Measurements from ENCODE around the gene ZPR1. TPM values are rescaled to one million over a fixed set of nuclear protein-coding genes. Genes with fewer than 3 reads are reported as not detected.

The ZPR1 gene
- total RNA-seq, 1 experiment from 2014 or later, result 105 TPM

DNA sequence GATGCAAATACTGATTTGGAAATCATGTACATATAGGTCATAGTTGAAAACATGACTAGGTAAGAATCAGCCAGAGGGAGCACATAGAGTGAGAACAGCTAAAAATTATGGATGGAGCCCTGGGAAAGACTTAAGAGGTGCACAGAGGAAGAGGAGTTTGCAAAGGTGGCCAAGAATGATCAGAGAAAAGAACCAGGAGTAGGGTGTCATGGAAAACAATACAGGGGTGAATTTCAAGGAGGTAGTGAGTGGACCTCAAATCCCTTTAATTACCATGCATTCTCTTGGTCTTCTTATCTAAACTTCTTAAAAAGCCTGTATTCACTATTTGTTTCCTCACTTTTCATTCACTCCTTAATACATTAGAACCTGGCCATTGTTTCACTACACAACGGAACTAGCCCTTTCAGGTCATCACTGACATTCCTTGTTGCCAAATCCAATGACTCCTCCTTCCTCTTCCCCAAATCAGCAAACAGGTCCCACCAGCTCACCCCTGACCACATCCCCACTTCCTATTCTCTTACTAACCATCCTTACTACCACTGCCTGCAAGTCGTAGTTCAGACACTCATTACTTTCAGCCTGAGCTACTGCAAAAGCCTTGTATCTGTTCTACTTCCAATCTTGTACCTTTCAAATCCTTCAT is 37.6 kb downstream of the ZPR1 start:
- H3K4me3 Mint-ChIP-seq (ENCODE audit: unreplicated experiment), result no peak overlapping the region
- BruUV-seq (replicated peaks), result no TSS peak

DNA sequence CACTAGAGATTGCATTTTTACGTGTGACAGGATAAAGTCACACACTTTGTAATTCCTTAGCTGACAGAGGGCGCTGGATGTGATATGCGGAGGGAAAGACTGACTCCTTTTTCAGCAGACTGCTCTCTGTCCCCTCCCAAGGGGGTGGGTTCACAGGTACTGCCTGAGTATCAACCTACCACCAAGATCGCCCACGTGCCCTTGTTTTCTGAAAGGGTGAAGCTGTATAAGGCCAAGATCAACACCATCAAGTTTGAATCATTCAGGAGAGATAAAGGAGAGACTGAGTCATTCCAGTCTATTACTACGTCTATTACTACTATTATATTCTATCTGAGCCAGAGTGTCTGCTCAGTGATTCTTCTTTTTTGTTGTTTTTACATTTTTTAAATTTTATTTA is 45.7 kb downstream of the ZPR1 start:
- Mint-ChIP-seq H3K4me3 (ENCODE audit: unreplicated experiment) (no peak overlapping the region), H3K27me3 (ENCODE audit: insufficient read depth, unreplicated experiment) (no peaks in the 10 kb centered on the region), H3K36me3 (ENCODE audit: insufficient read depth, unreplicated experiment) (peaks cover 6% of the 10 kb centered on the region), H3K4me1 (ENCODE audit: insufficient read depth, unreplicated experiment) (no peaks in the 10 kb centered on the region), H3K27ac (ENCODE audit: low read depth, unreplicated experiment) (no peak overlapping the region), H3K9me3 (ENCODE audit: unreplicated experiment) (no peaks in the 10 kb centered on the region)
- TF ChIP-seq, protein P1, sequence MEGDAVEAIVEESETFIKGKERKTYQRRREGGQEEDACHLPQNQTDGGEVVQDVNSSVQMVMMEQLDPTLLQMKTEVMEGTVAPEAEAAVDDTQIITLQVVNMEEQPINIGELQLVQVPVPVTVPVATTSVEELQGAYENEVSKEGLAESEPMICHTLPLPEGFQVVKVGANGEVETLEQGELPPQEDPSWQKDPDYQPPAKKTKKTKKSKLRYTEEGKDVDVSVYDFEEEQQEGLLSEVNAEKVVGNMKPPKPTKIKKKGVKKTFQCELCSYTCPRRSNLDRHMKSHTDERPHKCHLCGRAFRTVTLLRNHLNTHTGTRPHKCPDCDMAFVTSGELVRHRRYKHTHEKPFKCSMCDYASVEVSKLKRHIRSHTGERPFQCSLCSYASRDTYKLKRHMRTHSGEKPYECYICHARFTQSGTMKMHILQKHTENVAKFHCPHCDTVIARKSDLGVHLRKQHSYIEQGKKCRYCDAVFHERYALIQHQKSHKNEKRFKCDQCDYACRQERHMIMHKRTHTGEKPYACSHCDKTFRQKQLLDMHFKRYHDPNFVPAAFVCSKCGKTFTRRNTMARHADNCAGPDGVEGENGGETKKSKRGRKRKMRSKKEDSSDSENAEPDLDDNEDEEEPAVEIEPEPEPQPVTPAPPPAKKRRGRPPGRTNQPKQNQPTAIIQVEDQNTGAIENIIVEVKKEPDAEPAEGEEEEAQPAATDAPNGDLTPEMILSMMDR (IDR thresholded peaks at IDR 0.05; ENCODE audit: unreplicated experiment), result no peak
- CTCF ChIA-PET, result interaction anchor here (0.7 to 4.5 kb wide), 11 partner anchors 10 to 1222 kb away, joined by 3 to 34 read pairs (median 7); partner anchors contain the start of gene APOA1
- no peak for DNase-seq (ENCODE audit: unreplicated experiment)
- BruUV-seq (replicated peaks), result no TSS peak
- POLR2A ChIA-PET, result interaction anchor here (0.6 to 1.7 kb wide), 4 partner anchors 20 to 1217 kb away, joined by 3 to 4 read pairs (median 3); no protein-coding TSS in a partner anchor
- intact Hi-C loops (cut with micrococcal nuclease), result no loop called here

More for the DNA sequence above, 37.6 kb downstream of the ZPR1 start:
- no peaks in the 10 kb centered on the region for H3K9me3 Mint-ChIP-seq (ENCODE audit: unreplicated experiment)
- intact Hi-C loops (cut with micrococcal nuclease), result no loop called here
- TF ChIP-seq, protein P1 (IDR thresholded peaks at IDR 0.05; ENCODE audit: unreplicated experiment), result no peak
- no peak overlapping the region for H3K27ac Mint-ChIP-seq (ENCODE audit: low read depth, unreplicated experiment)
- POLR2A ChIA-PET, result interaction anchor here (0.6 to 1.1 kb wide), 3 partner anchors 7 to 49 kb away, joined by 3 read pairs; no protein-coding TSS in a partner anchor
- no peaks in the 10 kb centered on the region for H3K4me1 Mint-ChIP-seq (ENCODE audit: insufficient read depth, unreplicated experiment)
- CTCF ChIA-PET, result interaction anchor here (1.1 to 3.8 kb wide), 5 partner anchors 8 to 86 kb away, joined by 3 to 33 read pairs (median 3); no protein-coding TSS in a partner anchor
- H3K27me3 Mint-ChIP-seq (ENCODE audit: insufficient read depth, unreplicated experiment), result no peaks in the 10 kb centered on the region
- peaks cover 40% of the 10 kb centered on the region for H3K36me3 Mint-ChIP-seq (ENCODE audit: insufficient read depth, unreplicated experiment)
- DNase-seq (ENCODE audit: unreplicated experiment), result no peak

DNA sequence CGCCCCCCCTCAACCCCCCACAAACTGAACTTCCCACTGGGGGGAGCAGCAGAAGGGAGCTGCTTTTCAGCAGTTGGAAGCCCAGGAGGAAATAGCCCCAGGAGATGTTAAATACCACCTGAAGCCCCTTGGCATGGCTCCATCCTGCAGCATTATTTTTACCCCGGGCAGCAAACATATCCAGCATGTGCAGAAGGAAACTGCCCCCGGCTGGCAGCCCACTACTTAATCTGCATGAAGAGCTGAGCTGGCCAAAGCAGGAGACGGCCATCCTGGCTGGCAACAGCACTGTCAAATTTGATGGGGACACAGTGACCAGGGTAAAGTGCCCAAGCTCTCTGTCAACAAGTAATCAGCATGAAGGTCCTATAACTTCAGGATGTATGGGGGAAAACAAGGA is 47.1 kb downstream of the ZPR1 start:
- TF ChIP-seq, protein P1 (IDR thresholded peaks at IDR 0.05; ENCODE audit: unreplicated experiment), result no peak
- H3K27ac Mint-ChIP-seq (ENCODE audit: low read depth, unreplicated experiment), result no peak overlapping the region
- no peaks in the 10 kb centered on the region for H3K27me3 Mint-ChIP-seq (ENCODE audit: insufficient read depth, unreplicated experiment)
- H3K36me3 Mint-ChIP-seq (ENCODE audit: insufficient read depth, unreplicated experiment), result peaks cover 6% of the 10 kb centered on the region
- no TSS peak for BruUV-seq (replicated peaks)
- no peak overlapping the region for H3K4me3 Mint-ChIP-seq (ENCODE audit: unreplicated experiment)
- CTCF ChIA-PET, result interaction anchor here (0.6 to 4.5 kb wide), 5 partner anchors 11 to 630 kb away, joined by 3 to 33 read pairs (median 3); no protein-coding TSS in a partner anchor
- no peak for DNase-seq (ENCODE audit: unreplicated experiment)
- H3K9me3 Mint-ChIP-seq (ENCODE audit: unreplicated experiment), result no peaks in the 10 kb centered on the region
- no peaks in the 10 kb centered on the region for H3K4me1 Mint-ChIP-seq (ENCODE audit: insufficient read depth, unreplicated experiment)
- POLR2A ChIA-PET, result no interaction called here
- intact Hi-C loops (cut with micrococcal nuclease), result no loop called here

DNA sequence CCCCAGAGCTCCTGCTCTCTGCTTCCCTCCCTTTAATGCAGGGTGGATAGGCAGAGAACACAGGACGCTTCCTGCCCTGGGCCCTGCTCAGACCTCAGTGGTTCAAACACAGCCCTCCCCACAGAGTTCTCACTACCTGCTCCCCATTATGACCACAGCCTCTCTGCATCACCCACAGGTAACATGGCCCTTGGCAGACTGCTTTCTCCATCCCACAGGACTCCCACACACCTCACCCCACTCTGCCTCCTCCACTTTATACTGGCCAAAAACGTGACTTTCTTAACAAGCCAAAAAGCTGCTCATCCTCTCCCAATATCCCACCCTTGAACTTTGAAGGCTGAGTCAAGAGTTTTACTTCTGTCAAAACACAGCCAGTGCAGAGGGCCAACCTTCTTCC is 48.8 kb downstream of the ZPR1 start:
- DNase-seq (ENCODE audit: unreplicated experiment), result no peak
- H3K36me3 Mint-ChIP-seq (ENCODE audit: insufficient read depth, unreplicated experiment), result no peaks in the 10 kb centered on the region
- H3K27ac Mint-ChIP-seq (ENCODE audit: low read depth, unreplicated experiment), result no peak overlapping the region
- intact Hi-C loops (cut with micrococcal nuclease), result no loop called here
- CTCF ChIA-PET, result interaction anchor here (1.0 to 1.7 kb wide), 3 partner anchors 11 to 367 kb away, joined by 3 to 5 read pairs (median 3); no protein-coding TSS in a partner anchor
- TF ChIP-seq, protein P1 (IDR thresholded peaks at IDR 0.05; ENCODE audit: unreplicated experiment), result no peak
- H3K4me1 Mint-ChIP-seq (ENCODE audit: insufficient read depth, unreplicated experiment), result no peaks in the 10 kb centered on the region
- BruUV-seq (replicated peaks), result no TSS peak
- POLR2A ChIA-PET, result interaction anchor here (0.8 kb wide), 1 partner anchor 11 kb away, joined by 3 read pairs; no protein-coding TSS in a partner anchor
- H3K27me3 Mint-ChIP-seq (ENCODE audit: insufficient read depth, unreplicated experiment), result no peaks in the 10 kb centered on the region
- no peaks in the 10 kb centered on the region for H3K9me3 Mint-ChIP-seq (ENCODE audit: unreplicated experiment)
- H3K4me3 Mint-ChIP-seq (ENCODE audit: unreplicated experiment), result no peak overlapping the region
